SK-N-SH (cell line): Measurements from ENCODE around the gene KIF1A. TPM values are rescaled to one million over a fixed set of nuclear protein-coding genes. Genes with fewer than 3 reads are reported as not detected.

Source experiments
- CTCF ChIA-PET: fragments of 300-600, 350-600 bp; formaldehyde crosslinking; extraction: SDS; loops from one replicate; lab custom pipeline; 2021; lab: Yijun Ruan, JAX
- POLR2A ChIA-PET: fragments of 350-600 bp; sonication (Branson Sonifier 250); formaldehyde crosslinking; extraction: SDS; loops from one replicate; lab custom pipeline; 2020; ENCODE audit warnings: antibody characterized with exemption, inconsistent platforms; lab: Yijun Ruan, JAX
- DNase-seq: peaks from one replicate; pipeline ENCODE4 v3.0.0; 2012
- H2AFZ ChIP-seq: fragments of 200-600 bp; sonication (generic); 2 replicates; pipeline ENCODE4 v1.8.1; 2016; ENCODE audit warnings: antibody characterized with exemption, mild to moderate bottlenecking, low read depth
- H3F3A ChIP-seq: fragments of 200-600 bp; sonication (generic); replicated peaks from 2 replicates; pipeline ENCODE3; 2016; ENCODE audit warnings: antibody characterized with exemption, mild to moderate bottlenecking; ENCODE audit not compliant: insufficient read depth
- H3K27ac ChIP-seq, 2 experiments: fragments of 200-500 bp in 1 of 2; fragments of 200-600 bp in 1 of 2; sonication (Bioruptor generic) in 1 of 2; sonication (generic), shearing (Covaris generic) in 1 of 2; 2 replicates each; pipeline versions ENCODE4 v1.5.1 to v1.6.1; 2014 to 2016; ENCODE audit warnings: low read depth in 2 of 2, inconsistent platforms in 1 of 2, low read length in 1 of 2, mild to moderate bottlenecking in 1 of 2, mixed read lengths in 1 of 2
- H3K27me3 ChIP-seq: fragments of 200-600 bp; sonication (generic), shearing (Covaris generic); 2 replicates; pipeline ENCODE4 v1.6.1; 2016; ENCODE audit warnings: mixed run types; ENCODE audit not compliant: insufficient read depth
- H3K36me3 ChIP-seq, 2 experiments: fragments of 200-500 bp in 1 of 2; fragments of 200-600 bp in 1 of 2; sonication (Bioruptor generic) in 1 of 2; sonication (generic) in 1 of 2; replicated peaks in 1 of 2; 2 replicates each; pipeline versions ENCODE3 to v1.5.1; 2014 to 2016; ENCODE audit warnings: low read length in 1 of 2, mild to moderate bottlenecking in 1 of 2; ENCODE audit not compliant: insufficient read depth in 2 of 2, control insufficient read depth in 1 of 2
- H3K4me1 ChIP-seq, 2 experiments: fragments of 200-500 bp in 1 of 2; fragments of 200-600 bp in 1 of 2; sonication (Bioruptor generic) in 1 of 2; sonication (generic), shearing (Covaris generic) in 1 of 2; 2 replicates each; pipeline versions ENCODE4 v1.5.1 to v1.6.1; 2014 to 2016; ENCODE audit warnings: low read depth in 1 of 2, low read length in 1 of 2, mixed run types in 1 of 2; ENCODE audit not compliant: insufficient read depth in 2 of 2, control insufficient read depth in 1 of 2
- H3K4me2 ChIP-seq: fragments of 200-600 bp; sonication (generic), shearing (Covaris generic); 2 replicates; pipeline ENCODE4 v1.6.1; 2017; ENCODE audit warnings: mixed run types
- H3K4me3 ChIP-seq, 2 experiments: fragments of 200-500 bp in 1 of 2; fragments of 200-600 bp in 1 of 2; sonication (Bioruptor generic) in 1 of 2; sonication (generic), shearing (Covaris generic) in 1 of 2; 2 replicates each; pipeline versions ENCODE4 v1.5.1 to v1.8.1; 2014 to 2016; ENCODE audit warnings: low read depth in 2 of 2, inconsistent platforms in 1 of 2, low read length in 1 of 2, mild to moderate bottlenecking in 1 of 2, mixed read lengths in 1 of 2, moderate library complexity in 1 of 2
- H3K79me2 ChIP-seq: fragments of 200-600 bp; sonication (generic); 2 replicates; pipeline ENCODE4 v1.8.1; 2017; ENCODE audit warnings: mild to moderate bottlenecking; ENCODE audit not compliant: insufficient read depth
- H3K9ac ChIP-seq: fragments of 200-600 bp; sonication (generic); 2 replicates; pipeline ENCODE4 v1.6.1; 2017; ENCODE audit warnings: mixed run types
- H3K9me2 ChIP-seq: fragments of 200-600 bp; sonication (generic); 2 replicates; pipeline ENCODE4 v1.6.1; 2017; ENCODE audit warnings: mixed run types
- H3K9me3 ChIP-seq: fragments of 200-600 bp; sonication (generic); 2 replicates; pipeline ENCODE4 v1.6.1; 2017; ENCODE audit warnings: mixed run types, mild to moderate bottlenecking, moderate library complexity
- H4K20me1 ChIP-seq: fragments of 200-600 bp; sonication (generic); 2 replicates; pipeline ENCODE4 v1.6.1; 2017; ENCODE audit warnings: mild to moderate bottlenecking, mixed run types; ENCODE audit not compliant: insufficient read depth
- EP300 ChIP-seq, 2 experiments: IDR thresholded peaks; 2 replicates each; pipeline versions ENCODE4 v1.4.0 to v1.6.1; 2012; ENCODE audit warnings: borderline replicate concordance in 1 of 2, low read depth in 1 of 2, low read length in 1 of 2
- FOSL2 ChIP-seq: IDR thresholded peaks from 2 replicates; pipeline ENCODE4 v1.4.0; 2012; ENCODE audit warnings: low read depth, mild to moderate bottlenecking, moderate library complexity, borderline replicate concordance
- FOXM1 ChIP-seq: IDR thresholded peaks from 2 replicates; pipeline ENCODE4 v1.4.0; 2012; ENCODE audit warnings: low read depth, mild to moderate bottlenecking
- GABPA ChIP-seq: IDR thresholded peaks from 2 replicates; pipeline ENCODE4 v1.4.0; 2012; ENCODE audit warnings: low read depth, mild to moderate bottlenecking
- GATA2 ChIP-seq: sonication (generic); formaldehyde crosslinking; IDR thresholded peaks from 2 replicates; pipeline ENCODE4 v1.5.0; 2020; ENCODE audit warnings: mild to moderate bottlenecking, missing genetic modification reagents
- JUND ChIP-seq: IDR thresholded peaks from 2 replicates; pipeline ENCODE4 v1.4.0; 2012
- NFIC ChIP-seq: IDR thresholded peaks from 2 replicates; pipeline ENCODE4 v1.4.0; 2012; ENCODE audit warnings: borderline replicate concordance
- NRF1 ChIP-seq: IDR thresholded peaks from 2 replicates; pipeline ENCODE4 v1.6.1; 2012; ENCODE audit warnings: low read depth, mild to moderate bottlenecking, low read length
- RAD21 ChIP-seq: IDR thresholded peaks from 2 replicates; pipeline ENCODE4 v1.6.1; 2012; ENCODE audit warnings: mild to moderate bottlenecking, low read length
- RXRA ChIP-seq: IDR thresholded peaks from 2 replicates; pipeline ENCODE4 v1.4.0; 2012; ENCODE audit warnings: low read depth, mild to moderate bottlenecking, borderline replicate concordance
- TAF1 ChIP-seq: IDR thresholded peaks from 2 replicates; pipeline ENCODE4 v1.6.1; 2012; ENCODE audit warnings: low read depth, mild to moderate bottlenecking, low read length, moderate library complexity, borderline replicate concordance
- TCF12 ChIP-seq: IDR thresholded peaks from 2 replicates; pipeline ENCODE4 v1.4.0; 2012
- YY1 ChIP-seq: IDR thresholded peaks from 2 replicates; pipeline ENCODE4 v1.4.0; 2012; ENCODE audit warnings: low read depth, mild to moderate bottlenecking
- WGBS: methylation state at CpG from one replicate; pipeline ENCODE4 v1.1.6; 2017; ENCODE audit warnings: low lambda C conversion rate; 5-methylcytosine and 5-hydroxymethylcytosine counted together
- polyA plus RNA-seq, 3 experiments: library from polyadenylated mRNA; depleted of rRNA; stranded (reverse); fragments of >200 nt; gene quantifications; 2 replicates each; pipeline ENCODE4 v1.2.3, GENCODE V29; 2012
- TF ChIP-seq, protein P1 (sequence below): IDR thresholded peaks from 2 replicates; pipeline ENCODE4 v1.4.0; 2012; ENCODE audit warnings: low read depth, borderline replicate concordance
- TF ChIP-seq, protein P2 (sequence below): fragments of 200-600 bp; sonication (generic); IDR thresholded peaks from 2 replicates; pipeline ENCODE4 v1.6.1; 2017; ENCODE audit warnings: antibody characterized with exemption, mild to moderate bottlenecking, moderate library complexity
- TF ChIP-seq, protein P3 (sequence below): fragments of 150-350 bp; IDR thresholded peaks from 2 replicates; pipeline ENCODE4 v1.6.1; 2016; ENCODE audit warnings: mild to moderate bottlenecking, low read depth, low read length
- TF ChIP-seq, protein P4 (sequence below): IDR thresholded peaks from 2 replicates; pipeline ENCODE4 v1.6.1; 2012; ENCODE audit warnings: mild to moderate bottlenecking, low read depth, low read length, moderate library complexity
- TF ChIP-seq, protein P5 (sequence below): fragments of 150-350 bp; IDR thresholded peaks from 2 replicates; pipeline ENCODE4 v1.6.1; 2017; ENCODE audit warnings: antibody characterized with exemption, low read length, low read depth, borderline replicate concordance

KIF1A gene
- polyA plus RNA-seq, 1 of the 3 experiments (the other 2 are of a cell fraction), result 0.21 TPM

DNA sequence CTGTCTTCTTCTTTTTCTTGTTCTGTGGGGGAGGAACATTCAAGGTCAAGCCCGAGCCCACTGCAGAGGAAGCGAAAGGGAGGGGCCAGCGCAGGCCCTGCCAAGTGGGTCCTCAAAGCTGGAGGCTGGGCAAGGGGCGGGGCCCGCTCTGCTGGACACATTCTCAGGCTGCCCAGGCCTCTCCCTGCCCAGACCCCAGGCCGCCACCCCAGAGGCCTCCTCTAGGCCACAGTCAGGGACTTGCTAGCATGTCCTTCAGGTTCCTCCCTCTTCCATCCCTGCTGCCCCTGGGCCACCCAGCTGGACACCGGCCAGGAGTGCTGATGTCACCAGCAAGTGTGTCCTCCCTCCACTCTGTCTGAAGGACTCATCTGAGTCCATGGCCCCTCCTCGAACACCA is 44.1 kb downstream of the KIF1A start:
- ChIA-PET CTCF (interaction anchor here (0.9 to 1.3 kb wide), 2 partner anchors 13 to 65 kb away, joined by 3 read pairs; no protein-coding TSS in a partner anchor), POLR2A (no interaction called here)

More for the DNA sequence above, 44.1 kb downstream of the KIF1A start:
- H3K4me2 ChIP-seq, result no peak overlapping the region
- no peak overlapping the region for H2AFZ ChIP-seq
- H3K4me3 ChIP-seq, result no peak overlapping the region
- no peaks in the 10 kb centered on the region for H3K4me1 ChIP-seq
- H3K79me2 ChIP-seq, result no peaks in the 10 kb centered on the region
- no peaks in the 10 kb centered on the region for H4K20me1 ChIP-seq
- H3K36me3 ChIP-seq, result no peaks in the 10 kb centered on the region
- no peaks in the 10 kb centered on the region for H3K9me3 ChIP-seq
- DNase-seq, result peak; percentile 47
- H3K27ac ChIP-seq, result no peak overlapping the region
- 59% methylated on average over 2 of the region's 8 CpGs for WGBS
- no peaks in the 10 kb centered on the region for H3K27me3 ChIP-seq
- H3K9me2 ChIP-seq, result no peaks in the 10 kb centered on the region
- no peak overlapping the region for H3K9ac ChIP-seq
- no peak for TF ChIP-seq JUND
- no peak for TF ChIP-seq TCF12
- no peak for TF ChIP-seq EP300 (IDR thresholded peaks at IDR 0.05; ENCODE audit: borderline replicate concordance in 1 of 2, low read depth in 1 of 2, low read length in 1 of 2)
- TF ChIP-seq GABPA, result no peak
- TF ChIP-seq NRF1, result no peak
- TF ChIP-seq, protein P1, sequence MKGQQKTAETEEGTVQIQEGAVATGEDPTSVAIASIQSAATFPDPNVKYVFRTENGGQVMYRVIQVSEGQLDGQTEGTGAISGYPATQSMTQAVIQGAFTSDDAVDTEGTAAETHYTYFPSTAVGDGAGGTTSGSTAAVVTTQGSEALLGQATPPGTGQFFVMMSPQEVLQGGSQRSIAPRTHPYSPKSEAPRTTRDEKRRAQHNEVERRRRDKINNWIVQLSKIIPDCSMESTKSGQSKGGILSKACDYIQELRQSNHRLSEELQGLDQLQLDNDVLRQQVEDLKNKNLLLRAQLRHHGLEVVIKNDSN, result no peak
- TF ChIP-seq GATA2, result no peak
- TF ChIP-seq, protein P2, sequence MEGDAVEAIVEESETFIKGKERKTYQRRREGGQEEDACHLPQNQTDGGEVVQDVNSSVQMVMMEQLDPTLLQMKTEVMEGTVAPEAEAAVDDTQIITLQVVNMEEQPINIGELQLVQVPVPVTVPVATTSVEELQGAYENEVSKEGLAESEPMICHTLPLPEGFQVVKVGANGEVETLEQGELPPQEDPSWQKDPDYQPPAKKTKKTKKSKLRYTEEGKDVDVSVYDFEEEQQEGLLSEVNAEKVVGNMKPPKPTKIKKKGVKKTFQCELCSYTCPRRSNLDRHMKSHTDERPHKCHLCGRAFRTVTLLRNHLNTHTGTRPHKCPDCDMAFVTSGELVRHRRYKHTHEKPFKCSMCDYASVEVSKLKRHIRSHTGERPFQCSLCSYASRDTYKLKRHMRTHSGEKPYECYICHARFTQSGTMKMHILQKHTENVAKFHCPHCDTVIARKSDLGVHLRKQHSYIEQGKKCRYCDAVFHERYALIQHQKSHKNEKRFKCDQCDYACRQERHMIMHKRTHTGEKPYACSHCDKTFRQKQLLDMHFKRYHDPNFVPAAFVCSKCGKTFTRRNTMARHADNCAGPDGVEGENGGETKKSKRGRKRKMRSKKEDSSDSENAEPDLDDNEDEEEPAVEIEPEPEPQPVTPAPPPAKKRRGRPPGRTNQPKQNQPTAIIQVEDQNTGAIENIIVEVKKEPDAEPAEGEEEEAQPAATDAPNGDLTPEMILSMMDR, result no peak
- TF ChIP-seq, protein P3, sequence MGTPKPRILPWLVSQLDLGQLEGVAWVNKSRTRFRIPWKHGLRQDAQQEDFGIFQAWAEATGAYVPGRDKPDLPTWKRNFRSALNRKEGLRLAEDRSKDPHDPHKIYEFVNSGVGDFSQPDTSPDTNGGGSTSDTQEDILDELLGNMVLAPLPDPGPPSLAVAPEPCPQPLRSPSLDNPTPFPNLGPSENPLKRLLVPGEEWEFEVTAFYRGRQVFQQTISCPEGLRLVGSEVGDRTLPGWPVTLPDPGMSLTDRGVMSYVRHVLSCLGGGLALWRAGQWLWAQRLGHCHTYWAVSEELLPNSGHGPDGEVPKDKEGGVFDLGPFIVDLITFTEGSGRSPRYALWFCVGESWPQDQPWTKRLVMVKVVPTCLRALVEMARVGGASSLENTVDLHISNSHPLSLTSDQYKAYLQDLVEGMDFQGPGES, result no peak
- TF ChIP-seq FOSL2, result no peak
- no peak for TF ChIP-seq YY1
- TF ChIP-seq, protein P4, sequence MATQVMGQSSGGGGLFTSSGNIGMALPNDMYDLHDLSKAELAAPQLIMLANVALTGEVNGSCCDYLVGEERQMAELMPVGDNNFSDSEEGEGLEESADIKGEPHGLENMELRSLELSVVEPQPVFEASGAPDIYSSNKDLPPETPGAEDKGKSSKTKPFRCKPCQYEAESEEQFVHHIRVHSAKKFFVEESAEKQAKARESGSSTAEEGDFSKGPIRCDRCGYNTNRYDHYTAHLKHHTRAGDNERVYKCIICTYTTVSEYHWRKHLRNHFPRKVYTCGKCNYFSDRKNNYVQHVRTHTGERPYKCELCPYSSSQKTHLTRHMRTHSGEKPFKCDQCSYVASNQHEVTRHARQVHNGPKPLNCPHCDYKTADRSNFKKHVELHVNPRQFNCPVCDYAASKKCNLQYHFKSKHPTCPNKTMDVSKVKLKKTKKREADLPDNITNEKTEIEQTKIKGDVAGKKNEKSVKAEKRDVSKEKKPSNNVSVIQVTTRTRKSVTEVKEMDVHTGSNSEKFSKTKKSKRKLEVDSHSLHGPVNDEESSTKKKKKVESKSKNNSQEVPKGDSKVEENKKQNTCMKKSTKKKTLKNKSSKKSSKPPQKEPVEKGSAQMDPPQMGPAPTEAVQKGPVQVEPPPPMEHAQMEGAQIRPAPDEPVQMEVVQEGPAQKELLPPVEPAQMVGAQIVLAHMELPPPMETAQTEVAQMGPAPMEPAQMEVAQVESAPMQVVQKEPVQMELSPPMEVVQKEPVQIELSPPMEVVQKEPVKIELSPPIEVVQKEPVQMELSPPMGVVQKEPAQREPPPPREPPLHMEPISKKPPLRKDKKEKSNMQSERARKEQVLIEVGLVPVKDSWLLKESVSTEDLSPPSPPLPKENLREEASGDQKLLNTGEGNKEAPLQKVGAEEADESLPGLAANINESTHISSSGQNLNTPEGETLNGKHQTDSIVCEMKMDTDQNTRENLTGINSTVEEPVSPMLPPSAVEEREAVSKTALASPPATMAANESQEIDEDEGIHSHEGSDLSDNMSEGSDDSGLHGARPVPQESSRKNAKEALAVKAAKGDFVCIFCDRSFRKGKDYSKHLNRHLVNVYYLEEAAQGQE, result no peak
- TF ChIP-seq RXRA, result no peak
- no peak for TF ChIP-seq FOXM1
- no peak for TF ChIP-seq RAD21
- TF ChIP-seq NFIC, result no peak
- TF ChIP-seq, protein P5, sequence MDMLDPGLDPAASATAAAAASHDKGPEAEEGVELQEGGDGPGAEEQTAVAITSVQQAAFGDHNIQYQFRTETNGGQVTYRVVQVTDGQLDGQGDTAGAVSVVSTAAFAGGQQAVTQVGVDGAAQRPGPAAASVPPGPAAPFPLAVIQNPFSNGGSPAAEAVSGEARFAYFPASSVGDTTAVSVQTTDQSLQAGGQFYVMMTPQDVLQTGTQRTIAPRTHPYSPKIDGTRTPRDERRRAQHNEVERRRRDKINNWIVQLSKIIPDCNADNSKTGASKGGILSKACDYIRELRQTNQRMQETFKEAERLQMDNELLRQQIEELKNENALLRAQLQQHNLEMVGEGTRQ, result no peak
- no peak for TF ChIP-seq TAF1
- TF ChIP-seq, all 33 proteins: peak for 0
- no peaks in the 10 kb centered on the region for H3F3A ChIP-seq
